Mesenchymal stem cell (in vitro differentiated cells and primary cell): ENCODE data around the gene USP22. TPM values are rescaled to one million over a fixed set of nuclear protein-coding genes. Genes with fewer than 3 reads are reported as not detected.

Experiments used
- DNase-seq: peaks from one replicate; pipeline ENCODE4 v3.0.0-alpha.2; 2013
- H2AFZ ChIP-seq: one replicate; pipeline ENCODE4 v1.6.1; 2013; ENCODE audit warnings: low read depth, mild to moderate bottlenecking, control low read depth, inconsistent platforms, low read length, moderate library complexity
- H2AK5ac ChIP-seq: 2 replicates; pipeline ENCODE4 v1.6.1; 2013; ENCODE audit warnings: low read length, moderate library complexity, mild to moderate bottlenecking, inconsistent platforms; ENCODE audit not compliant: severe bottlenecking
- H2BK120ac ChIP-seq: one replicate; pipeline ENCODE4 v1.6.1; 2013; ENCODE audit warnings: low read depth, mild to moderate bottlenecking, inconsistent platforms, low read length, moderate library complexity
- H2BK12ac ChIP-seq, 2 experiments: one replicate each; pipeline ENCODE4 v1.6.1; 2013; ENCODE audit warnings: inconsistent platforms in 2 of 2, low read length in 2 of 2, mild to moderate bottlenecking in 2 of 2, moderate library complexity in 2 of 2, control low read depth in 1 of 2
- H2BK15ac ChIP-seq: one replicate; pipeline ENCODE4 v1.6.1; 2013; ENCODE audit warnings: mild to moderate bottlenecking, low read depth, inconsistent platforms; ENCODE audit not compliant: poor library complexity, severe bottlenecking
- H2BK5ac ChIP-seq: 2 replicates; pipeline ENCODE4 v1.6.1; 2013; ENCODE audit warnings: low read depth, mild to moderate bottlenecking, low read length, control low read depth, inconsistent platforms; ENCODE audit not compliant: poor library complexity, severe bottlenecking
- H3K14ac ChIP-seq, 2 experiments: one replicate each; pipeline ENCODE4 v1.6.1; 2013; ENCODE audit warnings: inconsistent platforms in 2 of 2, low read length in 2 of 2, control low read depth in 1 of 2, mild to moderate bottlenecking in 1 of 2, moderate library complexity in 1 of 2
- H3K18ac ChIP-seq, 2 experiments: one replicate each; pipeline ENCODE4 v1.6.1; 2013; ENCODE audit warnings: inconsistent platforms in 2 of 2, low read length in 2 of 2, control low read depth in 1 of 2, low read depth in 1 of 2, mild to moderate bottlenecking in 1 of 2
- H3K23ac ChIP-seq, 2 experiments: one replicate each; pipeline ENCODE4 v1.6.1; 2013; ENCODE audit warnings: inconsistent platforms in 2 of 2, low read length in 2 of 2, mild to moderate bottlenecking in 2 of 2, moderate library complexity in 2 of 2, control low read depth in 1 of 2
- H3K27ac ChIP-seq: 2 replicates; pipeline ENCODE4 v1.5.1; 2013; ENCODE audit warnings: mild to moderate bottlenecking, moderate library complexity, low read length, control low read depth, inconsistent platforms; ENCODE audit not compliant: poor library complexity, severe bottlenecking
- H3K27me3 ChIP-seq, 2 experiments: 2 replicates each; pipeline versions ENCODE4 v1.6.1 to v1.7.0; 2013; ENCODE audit warnings: low read length in 2 of 2, mild to moderate bottlenecking in 2 of 2, moderate library complexity in 2 of 2, control low read depth in 1 of 2, inconsistent platforms in 1 of 2; ENCODE audit not compliant: control insufficient read depth in 1 of 2, insufficient read depth in 1 of 2
- H3K36me3 ChIP-seq, 2 experiments: 2 replicates each; pipeline versions ENCODE4 v1.6.1 to v1.7.0; 2013; ENCODE audit warnings: low read length in 2 of 2, control low read depth in 1 of 2, inconsistent platforms in 1 of 2, low read depth in 1 of 2, mild to moderate bottlenecking in 1 of 2; ENCODE audit not compliant: insufficient read depth in 2 of 2, control insufficient read depth in 1 of 2
- H3K4ac ChIP-seq, 2 experiments: one replicate each; pipeline ENCODE4 v1.6.1; 2013; ENCODE audit warnings: inconsistent platforms in 2 of 2, low read length in 2 of 2, mild to moderate bottlenecking in 2 of 2, moderate library complexity in 2 of 2, control low read depth in 1 of 2, low read depth in 1 of 2
- H3K4me1 ChIP-seq: 2 replicates; pipeline ENCODE4 v1.6.1; 2013; ENCODE audit warnings: low read depth, low read length, control low read depth; ENCODE audit not compliant: control insufficient read depth, insufficient read depth
- H3K4me2 ChIP-seq: 2 replicates; pipeline ENCODE4 v1.6.1; 2013; ENCODE audit warnings: low read length, mild to moderate bottlenecking, inconsistent platforms; ENCODE audit not compliant: poor library complexity, severe bottlenecking
- H3K4me3 ChIP-seq, 2 experiments: 2 replicates each; pipeline versions ENCODE4 v1.5.1 to v1.7.0; 2013; ENCODE audit warnings: low read length in 2 of 2, mild to moderate bottlenecking in 2 of 2, control low read depth in 1 of 2, low read depth in 1 of 2; ENCODE audit not compliant: insufficient read depth in 1 of 2
- H3K79me1 ChIP-seq: replicated peaks from 2 replicates; pipeline ENCODE4 v1.6.1; 2013; ENCODE audit warnings: mild to moderate bottlenecking, control low read depth, low read length, inconsistent platforms; ENCODE audit not compliant: poor library complexity, severe bottlenecking
- H3K9ac ChIP-seq: 2 replicates; pipeline ENCODE4 v1.7.0; 2013; ENCODE audit warnings: mild to moderate bottlenecking, low read length, moderate library complexity
- H3K9me3 ChIP-seq: 2 replicates; pipeline ENCODE4 v1.7.0; 2013; ENCODE audit warnings: mild to moderate bottlenecking, low read length; ENCODE audit not compliant: control insufficient read depth
- H4K8ac ChIP-seq: one replicate; pipeline ENCODE4 v1.6.1; 2013; ENCODE audit warnings: inconsistent platforms, mild to moderate bottlenecking, low read length, moderate library complexity
- H4K91ac ChIP-seq: one replicate; pipeline ENCODE4 v1.6.1; 2013; ENCODE audit warnings: mild to moderate bottlenecking, low read length, inconsistent platforms
- WGBS: methylation state at CpG from one replicate; pipeline ENCODE4 v1.1.7; 2013; ENCODE audit warnings: mixed read lengths; 5-methylcytosine and 5-hydroxymethylcytosine counted together
- small RNA-seq: library from polyadenylated mRNA; stranded (forward); fragments of <200 nt; extraction: miRNeasy Mini kit (QIAGEN cat#:217004); gene quantifications from one replicate; pipeline ENCODE3, GENCODE V24; 2013; ENCODE audit warnings: low read depth

USP22 gene

DNA sequence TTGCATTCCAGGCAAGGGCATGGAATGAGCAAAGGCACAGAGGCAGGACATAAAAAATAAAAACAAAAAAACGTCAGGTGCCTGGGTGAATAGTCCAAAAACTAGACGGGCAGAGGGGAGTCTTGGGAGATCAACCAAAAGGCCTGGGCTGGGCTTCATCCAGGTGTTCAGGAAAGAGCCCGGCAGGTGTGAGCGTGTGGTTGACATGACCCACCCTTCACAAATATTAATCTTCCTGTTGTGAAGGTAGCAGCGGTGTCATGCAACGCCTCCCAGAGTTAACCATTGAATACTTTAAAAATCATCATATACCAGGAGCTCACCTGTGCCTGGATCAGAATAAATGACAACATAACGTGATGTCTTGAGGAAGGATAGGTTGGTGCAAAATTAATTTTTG lies 90.6 kb downstream of the USP22 start:
- H3K4me3 ChIP-seq: no peak overlapping the region
- H4K91ac ChIP-seq: no peak overlapping the region
- H3K4ac ChIP-seq: no peak overlapping the region
- no peak overlapping the region for H3K14ac ChIP-seq
- H3K27ac ChIP-seq: no peak overlapping the region
- H2BK120ac ChIP-seq: no peak overlapping the region
- no peak overlapping the region for H2BK5ac ChIP-seq
- H3K4me2 ChIP-seq: no peak overlapping the region
- no peak overlapping the region for H2AK5ac ChIP-seq
- no peak overlapping the region for H2BK12ac ChIP-seq
- no peak overlapping the region for H2BK15ac ChIP-seq
- H3K4me1 ChIP-seq: peaks cover 5% of the 10 kb centered on the region
- H2AFZ ChIP-seq: no peak overlapping the region
- H4K8ac ChIP-seq: no peak overlapping the region
- H3K9ac ChIP-seq: no peak overlapping the region
- 92% methylated on average over 4 of the region's 7 CpGs for WGBS
- no peaks in the 10 kb centered on the region for H3K9me3 ChIP-seq
- no peak overlapping the region for H3K23ac ChIP-seq
- peaks cover 13% of the 10 kb centered on the region for H3K79me1 ChIP-seq
- no peak overlapping the region for H3K18ac ChIP-seq
- peaks cover 0 to 24% of the 10 kb centered on the region in 2 experiments for H3K36me3 ChIP-seq
- no peaks in the 10 kb centered on the region for H3K27me3 ChIP-seq
- DNase-seq: no peak

Small RNA genes lying within 50 kb of the gene (small RNA-seq; reads per million reads assigned to genes)
- gene AC087393.1: not detected
